HG03060 (cell line): Measurements from ENCODE around the gene TLX3.
"Not testable (repeated sequence)": the region's sequence is repeated elsewhere in the genome, so short reads cannot be mapped to it uniquely, and the experiment has no call there.

Experiments
- ATAC-seq: cut with Tn5 transposase; IDR thresholded peaks from one replicate; pipeline ENCODE4 v1.9.1; 2021; ENCODE audit warnings: low read depth, moderate number of reproducible peaks; ENCODE audit not compliant: unreplicated experiment

TLX3 gene

GRCh38 chr5:171308453-171309275 lies at the start of gene TLX3:
TLX3 (plus strand) TSS chr5:171309248; CDS start chr5:171309366, 118 bp downstream.
- ATAC-seq = no peak

GRCh38 chr5:171261361-171261760 lies 47.7 kb upstream of the TLX3 start:
- no peak for ATAC-seq

- no peak for ATAC-seq
Measured at GRCh38 chr5:171261904-171262303, 47.1 kb upstream of the TLX3 start.

GRCh38 chr5:171263181-171263580 lies 45.9 kb upstream of the TLX3 start:
- no peak for ATAC-seq

GRCh38 chr5:171264843-171265242 lies 44.2 kb upstream of the TLX3 start:
- ATAC-seq = no peak

- ATAC-seq = no peak
Measured at GRCh38 chr5:171268700-171269620, 40.1 kb upstream of the TLX3 start.

DNA sequence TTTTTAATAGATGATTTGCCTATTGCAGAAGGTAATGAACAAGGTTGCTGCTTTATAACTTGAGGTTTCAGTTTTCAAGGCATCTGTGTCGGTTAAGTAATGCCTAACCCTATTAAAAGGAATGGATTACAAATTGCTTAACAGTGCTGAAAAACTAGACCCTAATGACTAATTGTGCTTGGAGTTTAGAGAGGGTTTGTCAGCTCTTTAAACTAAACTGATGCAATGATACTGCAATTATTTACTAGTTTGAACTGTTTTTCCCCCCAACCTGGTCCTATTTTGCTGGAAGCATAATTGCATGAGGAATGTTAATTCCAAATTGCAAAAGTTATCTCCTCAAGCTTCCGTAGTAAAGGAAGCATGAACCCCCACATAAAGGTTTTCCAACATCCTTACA lies 39.3 kb upstream of the TLX3 start:
- no peak for ATAC-seq

DNA sequence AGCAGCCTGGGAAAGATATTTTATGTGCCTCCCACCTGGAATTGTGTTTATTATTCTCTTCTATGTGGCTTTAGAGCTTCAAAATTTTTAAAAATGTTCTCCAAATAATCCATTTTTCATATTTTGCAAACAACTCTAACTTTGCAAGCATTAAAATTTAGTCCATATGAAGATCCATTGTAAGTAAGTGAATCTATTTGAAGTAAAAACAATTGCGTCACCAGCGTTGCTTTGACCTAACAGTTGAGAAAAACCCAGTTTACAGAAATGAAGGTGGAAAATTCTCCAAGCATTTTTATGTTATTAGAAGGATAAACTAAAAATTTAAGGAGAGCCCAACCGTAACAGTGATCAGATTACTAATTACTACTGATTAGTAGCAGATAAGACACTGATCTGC lies 38.9 kb upstream of the TLX3 start:
- no peak for ATAC-seq

- no peak for ATAC-seq
Measured at GRCh38 chr5:171271798-171272197, 37.2 kb upstream of the TLX3 start.

DNA sequence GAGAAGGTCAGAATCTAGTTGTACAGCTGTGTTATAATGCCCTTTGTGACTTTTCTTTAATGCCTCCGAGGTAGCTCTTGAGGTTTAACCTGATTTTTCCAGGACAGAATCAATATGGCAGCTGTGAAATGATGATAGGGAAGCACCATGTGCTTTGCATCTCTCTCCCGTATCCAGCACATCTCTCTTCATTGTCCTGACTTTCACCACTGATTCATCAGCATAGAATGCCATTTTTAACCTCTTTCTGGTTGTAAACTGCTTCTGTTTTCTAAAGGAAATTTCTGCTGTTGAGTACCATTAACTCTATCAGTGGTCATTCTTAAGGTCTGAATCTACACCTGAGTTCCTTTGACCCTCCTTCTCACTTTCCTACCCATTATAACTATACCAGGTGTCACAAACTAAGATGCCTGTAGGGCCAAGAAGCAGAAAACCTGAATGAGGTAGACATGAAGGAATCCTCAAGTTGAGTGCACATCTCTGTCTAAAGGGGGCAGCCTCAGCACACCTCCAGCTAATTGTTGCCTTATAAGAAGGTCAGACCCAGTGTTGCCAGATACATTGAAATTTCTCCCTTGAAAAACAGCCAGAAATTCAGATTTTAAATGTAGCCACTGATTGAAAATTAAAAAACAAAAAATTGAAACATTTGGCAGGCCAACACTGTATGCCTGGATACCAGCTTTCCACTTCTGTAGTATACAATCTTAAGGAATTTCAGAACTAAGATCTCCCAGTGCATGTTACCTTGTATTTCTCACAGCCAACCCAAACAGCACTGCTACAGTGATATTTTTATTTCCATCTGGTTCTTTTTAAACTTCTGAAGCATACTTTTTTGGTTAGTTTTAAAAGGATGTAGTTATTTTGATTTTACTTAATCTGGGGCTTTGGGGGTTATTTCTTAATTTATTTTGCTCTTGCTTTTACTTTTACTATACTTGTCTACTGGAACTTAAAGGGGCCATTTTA lies 35.8 kb upstream of the TLX3 start:
- ATAC-seq = no peak

- no peak for ATAC-seq
Measured at GRCh38 chr5:171275841-171276544, 33.1 kb upstream of the TLX3 start.

DNA sequence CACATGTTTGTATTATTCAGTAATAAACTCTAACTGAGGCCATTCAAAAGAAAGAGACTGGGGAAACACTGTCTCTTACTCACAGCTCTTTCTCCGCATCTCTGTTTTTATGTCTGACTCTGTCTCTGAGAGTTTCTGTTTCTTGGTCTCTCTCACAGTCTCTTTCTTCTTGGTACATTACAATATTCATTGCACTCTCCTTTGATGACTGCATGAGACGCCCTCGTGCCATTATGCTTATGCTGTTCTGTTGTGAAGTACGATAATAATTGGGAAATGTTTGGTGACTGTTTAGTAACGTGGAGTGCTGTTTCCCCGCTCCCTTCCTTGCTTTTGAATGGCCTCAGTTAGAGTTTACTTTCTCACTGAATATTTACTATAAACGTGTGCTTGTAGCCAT lies 25.3 kb upstream of the TLX3 start:
- ATAC-seq = no peak

- ATAC-seq = no peak
Measured at GRCh38 chr5:171285465-171285864, 23.6 kb upstream of the TLX3 start.

GRCh38 chr5:171288066-171288465 lies 21.0 kb upstream of the TLX3 start:
- no peak for ATAC-seq

DNA sequence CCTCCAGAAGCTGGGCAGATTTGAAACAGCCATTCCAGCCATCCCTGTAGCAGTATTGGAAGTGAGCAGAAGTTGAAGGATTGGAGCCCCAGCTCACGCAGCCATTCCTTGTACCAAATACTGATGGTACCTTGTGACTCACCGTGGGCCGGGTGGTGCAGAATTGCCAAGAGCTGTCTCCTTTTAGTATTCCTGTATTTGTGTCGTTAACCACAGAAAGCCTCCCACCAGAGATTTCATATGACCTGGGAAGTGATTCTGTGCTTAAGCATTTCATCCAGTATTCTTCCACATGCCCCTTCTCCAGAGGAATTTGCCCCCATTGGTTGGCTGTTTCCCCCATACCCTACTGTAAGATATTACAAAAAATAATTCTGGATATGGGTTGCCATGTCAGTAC lies 17.7 kb upstream of the TLX3 start:
- no peak for ATAC-seq

DNA sequence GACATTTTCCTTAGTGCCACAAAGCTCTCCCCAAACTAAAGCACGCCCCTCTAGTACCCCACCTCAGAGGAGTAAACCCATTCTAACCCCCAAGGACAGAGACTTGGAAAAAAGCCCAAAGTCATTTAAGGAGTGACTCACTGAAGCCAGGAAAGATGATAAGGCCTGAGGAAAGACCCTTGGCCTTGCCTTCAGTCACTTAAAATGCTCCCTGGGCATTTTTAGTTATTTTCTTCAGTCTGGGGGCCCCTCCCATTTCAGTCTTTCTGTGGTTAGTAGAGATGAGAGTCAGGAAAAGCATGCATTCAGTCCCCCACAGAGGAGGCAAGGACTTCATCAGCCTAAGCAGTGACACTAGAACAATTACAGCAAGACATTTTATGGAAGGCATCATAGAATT lies 13.7 kb upstream of the TLX3 start:
- no peak for ATAC-seq

- no peak for ATAC-seq
Measured at GRCh38 chr5:171295801-171296200, 13.2 kb upstream of the TLX3 start.

GRCh38 chr5:171297941-171298340 lies 11.1 kb upstream of the TLX3 start:
- ATAC-seq = not testable (repeated sequence)

- ATAC-seq = no peak
Measured at GRCh38 chr5:171299228-171299627, 9.8 kb upstream of the TLX3 start.

- no peak for ATAC-seq
Measured at GRCh38 chr5:171299851-171300250, 9.2 kb upstream of the TLX3 start.
